ENCODE data around the gene WWOX. TPM values are rescaled to one million over a fixed set of nuclear protein-coding genes. Genes with fewer than 3 reads are reported as not detected.

Gene WWOX
- total RNA-seq, 6 donors from 2014 or later, result 18.7 to 167 (median 31.0) TPM

GRCh38 chr16:79100447-79100846 is 1001.0 kb downstream of the WWOX start:
- no peak overlapping the region for H3K27ac ChIP-seq
- ATAC-seq (ENCODE audit: low FRiP score in 2 of 2) (no peak), DNase-seq (no peak)
- no peaks in the 10 kb centered on the region for H3K27me3 ChIP-seq
- H3K36me3 ChIP-seq, result no peaks in the 10 kb centered on the region
- 93 to 96% methylated on average over 8 of the region's 8 CpGs for WGBS, 2 donors
- TF ChIP-seq POLR2AphosphoS5 (IDR thresholded peaks at IDR 0.05) (no peak), EP300 (IDR thresholded peaks at IDR 0.05) (no peak), POLR2A (IDR thresholded peaks at IDR 0.05) (no peak)
- TF ChIP-seq, protein P1, sequence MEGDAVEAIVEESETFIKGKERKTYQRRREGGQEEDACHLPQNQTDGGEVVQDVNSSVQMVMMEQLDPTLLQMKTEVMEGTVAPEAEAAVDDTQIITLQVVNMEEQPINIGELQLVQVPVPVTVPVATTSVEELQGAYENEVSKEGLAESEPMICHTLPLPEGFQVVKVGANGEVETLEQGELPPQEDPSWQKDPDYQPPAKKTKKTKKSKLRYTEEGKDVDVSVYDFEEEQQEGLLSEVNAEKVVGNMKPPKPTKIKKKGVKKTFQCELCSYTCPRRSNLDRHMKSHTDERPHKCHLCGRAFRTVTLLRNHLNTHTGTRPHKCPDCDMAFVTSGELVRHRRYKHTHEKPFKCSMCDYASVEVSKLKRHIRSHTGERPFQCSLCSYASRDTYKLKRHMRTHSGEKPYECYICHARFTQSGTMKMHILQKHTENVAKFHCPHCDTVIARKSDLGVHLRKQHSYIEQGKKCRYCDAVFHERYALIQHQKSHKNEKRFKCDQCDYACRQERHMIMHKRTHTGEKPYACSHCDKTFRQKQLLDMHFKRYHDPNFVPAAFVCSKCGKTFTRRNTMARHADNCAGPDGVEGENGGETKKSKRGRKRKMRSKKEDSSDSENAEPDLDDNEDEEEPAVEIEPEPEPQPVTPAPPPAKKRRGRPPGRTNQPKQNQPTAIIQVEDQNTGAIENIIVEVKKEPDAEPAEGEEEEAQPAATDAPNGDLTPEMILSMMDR (IDR thresholded peaks at IDR 0.05), result no peak
- peaks cover 0 to 6% (median 0%) of the 10 kb centered on the region in 4 donors for H3K4me1 ChIP-seq
- H3K4me3 ChIP-seq, result no peak overlapping the region
- H3K9me3 ChIP-seq, result no peaks in the 10 kb centered on the region

GRCh38 chr16:79101491-79101890 is 1002.0 kb downstream of the WWOX start:
- no peaks in the 10 kb centered on the region for H3K36me3 ChIP-seq
- H3K27ac ChIP-seq, result no peak overlapping the region
- H3K27me3 ChIP-seq, result no peaks in the 10 kb centered on the region
- H3K4me1 ChIP-seq, result peaks cover 0 to 6% (median 0%) of the 10 kb centered on the region in 4 donors
- WGBS, 2 donors, result 61 to 73% methylated on average over 5 of the region's 5 CpGs
- ATAC-seq (ENCODE audit: low FRiP score in 2 of 2) (no peak), DNase-seq (no peak)
- no peaks in the 10 kb centered on the region for H3K9me3 ChIP-seq
- H3K4me3 ChIP-seq, result no peak overlapping the region
- TF ChIP-seq POLR2A (IDR thresholded peaks at IDR 0.05), result no peak
- no peak for TF ChIP-seq POLR2AphosphoS5 (IDR thresholded peaks at IDR 0.05)

DNA sequence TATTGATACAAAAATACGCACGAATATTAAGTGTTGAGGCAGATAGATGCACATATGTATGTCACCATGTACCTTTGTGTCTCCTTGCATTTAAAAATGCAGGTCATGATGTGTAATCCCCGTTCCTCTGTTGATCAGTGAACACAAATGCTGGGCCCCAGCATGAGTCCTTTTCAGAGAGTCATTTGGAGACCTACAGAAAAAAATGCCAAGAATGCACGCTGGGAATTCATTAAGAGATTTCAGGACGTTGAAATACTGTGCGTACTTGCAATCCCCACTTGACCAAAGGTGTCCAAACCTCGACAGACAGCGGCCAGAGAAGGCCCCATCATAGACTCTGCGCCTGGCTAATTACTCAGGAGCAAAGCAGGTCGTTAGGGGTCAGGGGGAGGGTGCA is 1005.1 kb downstream of the WWOX start:
- no peak for DNase-seq
- no peaks in the 10 kb centered on the region for H3K27me3 ChIP-seq
- ATAC-seq (ENCODE audit: low FRiP score in 2 of 2), result no peak
- 63 to 70% methylated on average over 10 of the region's 10 CpGs for WGBS, 2 donors
- H3K36me3 ChIP-seq, result no peaks in the 10 kb centered on the region
- no peaks in the 10 kb centered on the region for H3K9me3 ChIP-seq
- H3K4me1 ChIP-seq, result no peaks in the 10 kb centered on the region
- no peak overlapping the region for H3K4me3 ChIP-seq
- no peak for TF ChIP-seq POLR2AphosphoS5 (IDR thresholded peaks at IDR 0.05)
- TF ChIP-seq EP300 (IDR thresholded peaks at IDR 0.05), result no peak
- TF ChIP-seq, protein P1 (IDR thresholded peaks at IDR 0.05), result no peak
- no peak for TF ChIP-seq POLR2A (IDR thresholded peaks at IDR 0.05)
- no peak overlapping the region for H3K27ac ChIP-seq

GRCh38 chr16:79107301-79107700 is 1007.8 kb downstream of the WWOX start:
- DNase-seq (no peak), ATAC-seq (ENCODE audit: low FRiP score in 2 of 2) (no peak)
- H3K4me3 ChIP-seq, result no peak overlapping the region
- no peaks in the 10 kb centered on the region for H3K27me3 ChIP-seq
- H3K36me3 ChIP-seq, result no peaks in the 10 kb centered on the region
- TF ChIP-seq POLR2AphosphoS5 (IDR thresholded peaks at IDR 0.05), result no peak
- no peak for TF ChIP-seq EP300 (IDR thresholded peaks at IDR 0.05)
- no peak for TF ChIP-seq POLR2A (IDR thresholded peaks at IDR 0.05)
- TF ChIP-seq, protein P1 (IDR thresholded peaks at IDR 0.05), result no peak
- H3K27ac ChIP-seq, result no peak overlapping the region
- WGBS, 2 donors, result 95 to 96% methylated on average over 7 of the region's 7 CpGs
- H3K9me3 ChIP-seq, result no peaks in the 10 kb centered on the region
- no peaks in the 10 kb centered on the region for H3K4me1 ChIP-seq

GRCh38 chr16:79109771-79110170 is 1010.3 kb downstream of the WWOX start:
- Histone ChIP-seq H3K27ac (no peak overlapping the region), H3K9me3 (no peaks in the 10 kb centered on the region), H3K4me1 (no peaks in the 10 kb centered on the region), H3K36me3 (no peaks in the 10 kb centered on the region), H3K27me3 (no peaks in the 10 kb centered on the region), H3K4me3 (no peak overlapping the region)
- WGBS, 2 donors, result 82 to 95% methylated on average over 5 of the region's 5 CpGs
- DNase-seq, result no peak
- ATAC-seq (ENCODE audit: low FRiP score in 2 of 2), result no peak
- TF ChIP-seq POLR2AphosphoS5 (IDR thresholded peaks at IDR 0.05), result no peak
- no peak for TF ChIP-seq EP300 (IDR thresholded peaks at IDR 0.05)
- TF ChIP-seq, protein P1 (IDR thresholded peaks at IDR 0.05), result no peak
- no peak for TF ChIP-seq POLR2A (IDR thresholded peaks at IDR 0.05)
